Endothelial cell of umbilical vein (primary cell): ENCODE data around the gene ITFG1.

Experiments
- FOS ChIP-seq: IDR thresholded peaks from 2 replicates; pipeline ENCODE4 v1.6.1; 2011; ENCODE audit warnings: mild to moderate bottlenecking, low read length, moderate library complexity, borderline replicate concordance; ENCODE audit not compliant: insufficient read depth
- JUN ChIP-seq: IDR thresholded peaks from 2 replicates; pipeline ENCODE4 v1.6.1; 2011; ENCODE audit warnings: borderline replicate concordance, low read depth; ENCODE audit not compliant: insufficient read length, insufficient read depth
- MYC ChIP-seq: IDR thresholded peaks from one replicate; pipeline ENCODE4 v1.6.1; 2011; ENCODE audit warnings: mild to moderate bottlenecking, low read depth, low read length
- POLR2A ChIP-seq: IDR thresholded peaks from 2 replicates; pipeline ENCODE4 v1.6.1; 2012; ENCODE audit warnings: low read depth, mild to moderate bottlenecking, control low read depth, low read length
- POLR2AphosphoS5 ChIP-seq: IDR thresholded peaks from 2 replicates; pipeline ENCODE4 v1.6.1; 2012; ENCODE audit warnings: low read depth, mild to moderate bottlenecking, control low read depth, low read length, moderate library complexity; ENCODE audit not compliant: insufficient read depth
- TF ChIP-seq, protein P1 (sequence below), 2 donors: IDR thresholded peaks; 1 replicate in 1 of 2; 2 replicates in 1 of 2; pipeline ENCODE4 v1.5.1; 2011; ENCODE audit warnings: low read length in 2 of 2, mild to moderate bottlenecking in 2 of 2, moderate library complexity in 2 of 2, control low read depth in 1 of 2, inconsistent platforms in 1 of 2, low read depth in 1 of 2; ENCODE audit not compliant: insufficient read depth in 1 of 2; ENCODE audit errors: extremely low read depth in 1 of 2
- TF ChIP-seq, protein P2 (sequence below): IDR thresholded peaks from 2 replicates; pipeline ENCODE4 v1.6.1; 2011; ENCODE audit not compliant: insufficient read depth, insufficient read length

DNA sequence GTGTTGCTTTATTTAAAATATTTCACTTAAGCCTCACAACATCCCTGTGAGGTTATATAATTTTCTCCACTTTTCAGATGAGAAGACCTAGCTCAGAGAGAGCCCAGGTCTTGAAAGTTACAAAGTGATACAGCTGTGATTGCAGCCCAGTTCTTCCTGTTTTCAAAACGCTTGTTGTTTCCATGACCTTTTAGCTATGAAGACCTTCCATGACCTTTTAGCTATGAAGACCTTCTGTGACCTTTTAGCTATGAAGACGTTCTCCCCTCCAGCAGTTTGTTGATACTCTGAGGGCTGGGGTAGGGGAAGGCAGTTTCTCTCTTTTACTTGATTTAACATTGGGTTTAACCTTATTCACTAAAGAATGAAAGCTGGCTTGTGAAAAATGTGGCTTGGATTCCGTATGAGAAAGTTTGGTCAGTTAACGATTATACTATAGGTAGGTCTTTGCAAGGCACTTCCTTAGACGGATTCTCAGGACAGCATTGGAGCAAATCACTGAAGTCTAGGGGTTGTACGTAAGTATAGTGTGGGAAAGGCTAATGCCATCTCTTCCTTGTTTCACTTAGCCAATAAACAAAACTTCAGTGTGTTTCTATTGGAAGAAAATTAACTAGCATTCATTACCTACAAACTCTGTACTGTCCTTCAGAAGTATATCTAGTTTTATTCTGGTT is 21.0 kb upstream of the ITFG1 start:
- TF ChIP-seq, protein P1, sequence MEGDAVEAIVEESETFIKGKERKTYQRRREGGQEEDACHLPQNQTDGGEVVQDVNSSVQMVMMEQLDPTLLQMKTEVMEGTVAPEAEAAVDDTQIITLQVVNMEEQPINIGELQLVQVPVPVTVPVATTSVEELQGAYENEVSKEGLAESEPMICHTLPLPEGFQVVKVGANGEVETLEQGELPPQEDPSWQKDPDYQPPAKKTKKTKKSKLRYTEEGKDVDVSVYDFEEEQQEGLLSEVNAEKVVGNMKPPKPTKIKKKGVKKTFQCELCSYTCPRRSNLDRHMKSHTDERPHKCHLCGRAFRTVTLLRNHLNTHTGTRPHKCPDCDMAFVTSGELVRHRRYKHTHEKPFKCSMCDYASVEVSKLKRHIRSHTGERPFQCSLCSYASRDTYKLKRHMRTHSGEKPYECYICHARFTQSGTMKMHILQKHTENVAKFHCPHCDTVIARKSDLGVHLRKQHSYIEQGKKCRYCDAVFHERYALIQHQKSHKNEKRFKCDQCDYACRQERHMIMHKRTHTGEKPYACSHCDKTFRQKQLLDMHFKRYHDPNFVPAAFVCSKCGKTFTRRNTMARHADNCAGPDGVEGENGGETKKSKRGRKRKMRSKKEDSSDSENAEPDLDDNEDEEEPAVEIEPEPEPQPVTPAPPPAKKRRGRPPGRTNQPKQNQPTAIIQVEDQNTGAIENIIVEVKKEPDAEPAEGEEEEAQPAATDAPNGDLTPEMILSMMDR (IDR thresholded peaks at IDR 0.05; ENCODE audit: extremely low read depth in 1 of 2, insufficient read depth in 1 of 2, low read depth in 1 of 2, low read length in 2 of 2) = no peak
- TF ChIP-seq MYC (no peak), POLR2AphosphoS5 (no peak), POLR2A (no peak), JUN (no peak), FOS (no peak)
- TF ChIP-seq, protein P2, sequence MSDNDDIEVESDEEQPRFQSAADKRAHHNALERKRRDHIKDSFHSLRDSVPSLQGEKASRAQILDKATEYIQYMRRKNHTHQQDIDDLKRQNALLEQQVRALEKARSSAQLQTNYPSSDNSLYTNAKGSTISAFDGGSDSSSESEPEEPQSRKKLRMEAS = no peak
